ENCODE results near the gene LCN12. TPM values are rescaled to one million over a fixed set of nuclear protein-coding genes. Genes with fewer than 3 reads are reported as not detected.

LCN12 gene
- total RNA-seq, 1 experiment from 2014 or later: 2.1 TPM

DNA sequence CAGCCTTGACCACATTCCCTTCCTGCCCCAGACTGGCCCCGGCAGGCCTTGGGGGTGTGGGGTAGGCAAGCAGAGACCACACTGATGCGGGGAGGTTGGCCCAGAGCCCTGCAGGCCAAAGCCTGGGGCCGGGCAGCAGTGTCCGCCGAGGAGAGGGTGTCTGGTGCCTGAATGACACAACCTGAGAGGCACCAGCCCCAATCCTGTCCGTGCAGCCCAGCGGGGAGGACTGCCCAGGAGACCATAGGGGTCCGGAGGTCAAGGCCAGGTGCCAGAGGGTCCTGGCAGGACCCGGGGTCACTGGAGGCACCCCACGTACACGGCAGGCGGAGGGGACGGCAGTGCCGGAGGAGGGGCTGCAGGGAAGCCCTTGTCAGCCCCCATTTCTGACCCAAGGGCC lies 19.7 kb downstream of the LCN12 start:
- no peak overlapping the region for H2BK5ac ChIP-seq (ENCODE audit: insufficient read length, low read length)
- no peaks in the 10 kb centered on the region for H3K27me3 ChIP-seq (ENCODE audit: insufficient read depth, low read length)
- TF ChIP-seq, protein P1, sequence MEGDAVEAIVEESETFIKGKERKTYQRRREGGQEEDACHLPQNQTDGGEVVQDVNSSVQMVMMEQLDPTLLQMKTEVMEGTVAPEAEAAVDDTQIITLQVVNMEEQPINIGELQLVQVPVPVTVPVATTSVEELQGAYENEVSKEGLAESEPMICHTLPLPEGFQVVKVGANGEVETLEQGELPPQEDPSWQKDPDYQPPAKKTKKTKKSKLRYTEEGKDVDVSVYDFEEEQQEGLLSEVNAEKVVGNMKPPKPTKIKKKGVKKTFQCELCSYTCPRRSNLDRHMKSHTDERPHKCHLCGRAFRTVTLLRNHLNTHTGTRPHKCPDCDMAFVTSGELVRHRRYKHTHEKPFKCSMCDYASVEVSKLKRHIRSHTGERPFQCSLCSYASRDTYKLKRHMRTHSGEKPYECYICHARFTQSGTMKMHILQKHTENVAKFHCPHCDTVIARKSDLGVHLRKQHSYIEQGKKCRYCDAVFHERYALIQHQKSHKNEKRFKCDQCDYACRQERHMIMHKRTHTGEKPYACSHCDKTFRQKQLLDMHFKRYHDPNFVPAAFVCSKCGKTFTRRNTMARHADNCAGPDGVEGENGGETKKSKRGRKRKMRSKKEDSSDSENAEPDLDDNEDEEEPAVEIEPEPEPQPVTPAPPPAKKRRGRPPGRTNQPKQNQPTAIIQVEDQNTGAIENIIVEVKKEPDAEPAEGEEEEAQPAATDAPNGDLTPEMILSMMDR (conservative IDR thresholded peaks at IDR 0.05): no peak
- no peak overlapping the region for H3K27ac Mint-ChIP-seq
- no peak overlapping the region for H3K18ac ChIP-seq (ENCODE audit: insufficient read length, low read depth, low read length)
- H3K4ac ChIP-seq (ENCODE audit: low read depth, low read length): no peak overlapping the region
- H2AFZ ChIP-seq (ENCODE audit: low read length): no peak overlapping the region
- no CpG with 5 or more reads among the region's 14 CpGs for WGBS (ENCODE audit: extremely low coverage, insufficient read length, low lambda C conversion rate)
- no peaks in the 10 kb centered on the region for H3K36me3 Mint-ChIP-seq (ENCODE audit: insufficient read depth in 1 of 3, low read depth in 3 of 3)
- H3K56ac ChIP-seq (ENCODE audit: insufficient read length, low read depth, low read length): no peak overlapping the region
- H3K4me3 Mint-ChIP-seq: no peak overlapping the region
- no peak overlapping the region for H2BK15ac ChIP-seq (ENCODE audit: low read depth, low read length)
- no peaks in the 10 kb centered on the region for H3K79me2 ChIP-seq (ENCODE audit: insufficient read depth, low read length)
- H2BK12ac ChIP-seq (ENCODE audit: insufficient read length, low read depth, low read length): no peak overlapping the region
- H3K4me1 ChIP-seq (ENCODE audit: insufficient read depth, low read length): no peaks in the 10 kb centered on the region
- no peak for DNase-seq
- no peak overlapping the region for H3K27ac ChIP-seq (ENCODE audit: insufficient read length, low read depth, low read length)
- no peak overlapping the region for H2AK5ac ChIP-seq (ENCODE audit: insufficient read length, low read length)
- no peak overlapping the region for H3K23ac ChIP-seq (ENCODE audit: insufficient read length, low read depth, low read length)
- H4K20me1 ChIP-seq (ENCODE audit: control insufficient read depth, insufficient read depth, insufficient read length): no peaks in the 10 kb centered on the region
- H3K9me3 ChIP-seq (ENCODE audit: control insufficient read depth, low read depth, low read length): no peaks in the 10 kb centered on the region
- H3T11ph ChIP-seq (ENCODE audit: low read length): no peak overlapping the region
- no peak overlapping the region for H2BK120ac ChIP-seq (ENCODE audit: low read depth, low read length, poor library complexity, severe bottlenecking)
- no peak overlapping the region for H4K91ac ChIP-seq (ENCODE audit: insufficient read length, low read depth, low read length)
- peaks cover 4% of the 10 kb centered on the region for H3K27me3 Mint-ChIP-seq (ENCODE audit: low read depth)
- 0 out of 4 replicates have a peak, but pooled peaks cover 0 to 2% of the 10 kb centered on the region in 2 experiments for H3K4me1 Mint-ChIP-seq
- H3K23me2 ChIP-seq (ENCODE audit: insufficient read length, low read depth, low read length, poor library complexity, severe bottlenecking): no peaks in the 10 kb centered on the region
- H3K14ac ChIP-seq (ENCODE audit: insufficient read depth, low read length): no peak overlapping the region; the same call in 1 of the 2 replicates
- no peak overlapping the region for H2BK20ac ChIP-seq (ENCODE audit: low read depth, low read length, poor library complexity, severe bottlenecking)
- no peaks in the 10 kb centered on the region for H3K9me3 Mint-ChIP-seq
- no peak overlapping the region for H3K4me2 ChIP-seq (ENCODE audit: insufficient read depth, insufficient read length, low read length)
- H4K5ac ChIP-seq (ENCODE audit: insufficient read length, low read depth, low read length): no peak overlapping the region
- no peak overlapping the region for H4K8ac ChIP-seq (replicated peaks; ENCODE audit: insufficient read length, low read depth, low read length)
- H3K9ac ChIP-seq (ENCODE audit: extremely low read depth, insufficient read length, low read length): no peak overlapping the region
- no peaks in the 10 kb centered on the region for H3K79me1 ChIP-seq (ENCODE audit: insufficient read depth, low read depth, low read length, poor library complexity, severe bottlenecking)
